ENCODE results near the gene MYOD1. TPM values are rescaled to one million over a fixed set of nuclear protein-coding genes. Genes with fewer than 3 reads are reported as not detected.

The MYOD1 gene
- total and polyA plus RNA-seq, 2 of the 4 experiments (the other 2 are of a cell fraction): not detected

- intact Hi-C loops (cut with micrococcal nuclease): no loop called here
- POLR2A ChIA-PET (ENCODE audit: unreplicated experiment): no interaction called here
These were observed 47.2 kb downstream of the MYOD1 start for GRCh38 chr11:17766590-17766989.

More at GRCh38 chr11:17766590-17766989, 47.2 kb downstream of the MYOD1 start:
- Histone ChIP-seq H3K9me1 (ENCODE audit: insufficient read depth, low read length) (no peaks in the 10 kb centered on the region), H2AFZ (replicated peaks; ENCODE audit: low read length, poor library complexity) (no peak overlapping the region), H3K36me3 (ENCODE audit: control insufficient read depth, insufficient read depth, low read length) (no peaks in the 10 kb centered on the region), H3K4me3 (ENCODE audit: insufficient read depth, low read depth, low read length) (no peak overlapping the region), H3K4me2 (ENCODE audit: low read depth, low read length) (no peak overlapping the region), H3K79me1 (ENCODE audit: low read depth in 1 of 2, low read length in 2 of 2) (no peaks in the 10 kb centered on the region), H3K23ac (ENCODE audit: low read depth, low read length) (no peak overlapping the region), H3K4me1 (ENCODE audit: control insufficient read depth, insufficient read depth, low read length) (no peaks in the 10 kb centered on the region), H3K14ac (replicated peaks; ENCODE audit: low read depth, low read length) (no peak overlapping the region), H3K56ac (ENCODE audit: extremely low read depth, insufficient read depth, low read length) (no peak overlapping the region), H2AK5ac (ENCODE audit: low read depth, low read length) (no peak overlapping the region), H4K91ac (ENCODE audit: insufficient read depth, low read depth, low read length) (no peak overlapping the region), H2BK20ac (ENCODE audit: low read depth, low read length) (no peak overlapping the region), H3K18ac (ENCODE audit: low read depth, low read length) (no peak overlapping the region), H2BK5ac (ENCODE audit: low read depth, low read length, poor library complexity, severe bottlenecking) (no peak overlapping the region), H4K20me1 (ENCODE audit: insufficient read depth, low read length) (no peaks in the 10 kb centered on the region), H2BK120ac (ENCODE audit: low read depth, low read length) (no peak overlapping the region), H3K4ac (ENCODE audit: low read depth, low read length) (no peak overlapping the region), H4K8ac (ENCODE audit: low read depth in 2 of 2, low read length in 2 of 2) (no peak overlapping the region), H3K9me3 (ENCODE audit: control insufficient read depth, insufficient read depth, low read length) (no peaks in the 10 kb centered on the region), H3K9ac (ENCODE audit: low read depth, low read length) (no peak overlapping the region), H2BK15ac (ENCODE audit: low read depth, low read length) (no peak overlapping the region), H3K27ac (ENCODE audit: insufficient read depth, low read length) (no peak overlapping the region), H4K5ac (ENCODE audit: low read depth, low read length) (no peak overlapping the region), H3K27me3 (ENCODE audit: control insufficient read depth, insufficient read depth, low read length) (peaks cover 6% of the 10 kb centered on the region; the same call in 1 of the 2 replicates), H2AK9ac (replicated peaks; ENCODE audit: low read depth, low read length, poor library complexity) (no peak overlapping the region)
- no TSS peak for BruUV-seq (replicated peaks)
- in situ Hi-C loops (cut with MboI; ENCODE audit: low sequenced_read_pairs): no loop called here
- WGBS, 2 experiments (ENCODE audit: extremely low coverage in 2 of 2, insufficient read length in 1 of 2): 100% methylated on average over 1 of the region's 5 CpGs; no CpG with 5 or more reads in 1 of the 2 experiments
- DNase-seq (no peak), ATAC-seq (ENCODE audit: low read depth) (no peak)
- dilution Hi-C loops (cut with HindIII; ENCODE audit: low sequenced_read_pairs, unreplicated experiment): no loop called here
- TF ChIP-seq USF2 (IDR thresholded peaks at IDR 0.05; ENCODE audit: low read depth, low read length) (no peak), MAZ (IDR thresholded peaks at IDR 0.05; ENCODE audit: borderline replicate concordance, low read depth, low read length) (no peak), FOS (IDR thresholded peaks at IDR 0.05; ENCODE audit: low read depth, low read length) (no peak), MAFK (IDR thresholded peaks at IDR 0.05; ENCODE audit: low read depth, low read length) (no peak), RFX5 (IDR thresholded peaks at IDR 0.05; ENCODE audit: low read depth, low read length) (no peak), RAD21 (IDR thresholded peaks at IDR 0.05; ENCODE audit: low read length) (no peak), RCOR1 (IDR thresholded peaks at IDR 0.05; ENCODE audit: insufficient replicate concordance, low read length) (no peak), MXI1 (IDR thresholded peaks at IDR 0.05; ENCODE audit: borderline replicate concordance, low read depth, low read length) (no peak)
- CTCF ChIA-PET: interaction anchor here (1.1 kb wide), 1 partner anchor 36 kb away, joined by 3 read pairs; no protein-coding TSS in a partner anchor
